K562 (cell line): ENCODE results near the gene TRANK1. TPM values are rescaled to one million over a fixed set of nuclear protein-coding genes. Genes with fewer than 3 reads are reported as not detected.

Source experiments
- ATAC-seq: fragments of 200-7000 bp; cut with Tn5 transposase; 3 replicates; pipeline ENCODE4 v1.9.1; 2020; ENCODE audit warnings: moderate library complexity
- BruUV-seq: library from RNA; stranded (reverse); fragments of 400-500 nt; replicated peaks from 2 replicates; lab custom pipeline; 2021; lab: Mats Ljungman, UMichigan
- CTCF ChIA-PET: fragments of 300-600 bp; formaldehyde crosslinking; extraction: SDS; loops from one replicate; lab custom pipeline; 2021; ENCODE audit warnings: low intra/inter-chr PET ratio; lab: Yijun Ruan, JAX
- POLR2A ChIA-PET: fragments of 300-600, 350-650 bp; sonication (Branson Sonifier 250); formaldehyde crosslinking; extraction: SDS; loops from one replicate; lab custom pipeline; 2021; ENCODE audit warnings: antibody characterized with exemption, inconsistent platforms; lab: Yijun Ruan, JAX
- DNase-seq, 4 experiments: peaks; one replicate each; pipeline versions ENCODE4 v3.0.0 to v3.0.0-alpha.2; 2011 to 2018; ENCODE audit warnings: low spot score in 3 of 4, mixed read lengths in 3 of 4; ENCODE audit errors: extremely low read depth in 1 of 4
- FAIRE-seq: peaks from 2 replicates; lab custom pipeline; 2011; peaks lifted over from hg19 to GRCh38; lab: Jason Lieb, UNC
- H2AFZ ChIP-seq: 2 replicates; pipeline ENCODE4 v1.6.0; 2011; ENCODE audit warnings: low read depth, low read length, control low read depth, inconsistent platforms
- H3K27ac ChIP-seq: fragments of 200-600 bp; 3 replicates; pipeline ENCODE4 v1.8.0; 2011; ENCODE audit warnings: low read depth, mild to moderate bottlenecking, control low read depth, inconsistent platforms, low read length, moderate library complexity, mixed read lengths; ENCODE audit errors: extremely low read depth
- H3K27me3 ChIP-seq, 2 experiments: fragments of 300-600 bp in 1 of 2; 2 replicates in 1 of 2; 3 replicates in 1 of 2; pipeline versions ENCODE4 v1.6.0 to v1.8.0; 2011; ENCODE audit warnings: inconsistent platforms in 2 of 2, low read length in 2 of 2, mild to moderate bottlenecking in 1 of 2, mixed read lengths in 1 of 2, moderate library complexity in 1 of 2; ENCODE audit not compliant: control insufficient read depth in 2 of 2, insufficient read depth in 2 of 2
- H3K36me3 ChIP-seq: fragments of 300-600 bp; 3 replicates; pipeline ENCODE4 v1.8.0; 2011; ENCODE audit warnings: mild to moderate bottlenecking, low read length, inconsistent platforms; ENCODE audit not compliant: control insufficient read depth, insufficient read depth
- H3K4me1 ChIP-seq, 2 experiments: fragments of 200-600 bp in 1 of 2; replicated peaks in 1 of 2; 2 replicates in 1 of 2; 3 replicates in 1 of 2; pipeline versions ENCODE4 v1.5.1 to v1.8.0; 2011; ENCODE audit warnings: inconsistent platforms in 2 of 2, low read length in 2 of 2, mild to moderate bottlenecking in 1 of 2, mixed read lengths in 1 of 2, moderate library complexity in 1 of 2; ENCODE audit not compliant: control insufficient read depth in 2 of 2, insufficient read depth in 2 of 2
- H3K4me2 ChIP-seq: 2 replicates; pipeline ENCODE4 v1.6.1; 2011; ENCODE audit warnings: low read length, control low read depth, inconsistent platforms, mixed read lengths; ENCODE audit not compliant: insufficient read depth
- H3K4me3 ChIP-seq: fragments of 200-600 bp; sonication (generic), shearing (Covaris generic); 2 replicates; pipeline ENCODE4 v1.5.1; 2016; ENCODE audit warnings: control low read depth, inconsistent platforms
- H3K79me2 ChIP-seq: fragments of 200-600 bp; 3 replicates; pipeline ENCODE4 v1.8.0; 2011; ENCODE audit warnings: low read length, inconsistent platforms; ENCODE audit not compliant: control insufficient read depth, insufficient read depth
- H3K9ac ChIP-seq, 2 experiments: 2 replicates each; pipeline versions ENCODE4 v1.6.0 to v1.6.1; 2011; ENCODE audit warnings: low read depth in 2 of 2, low read length in 2 of 2, control low read depth in 1 of 2, inconsistent platforms in 1 of 2, mild to moderate bottlenecking in 1 of 2, mixed read lengths in 1 of 2; ENCODE audit not compliant: insufficient read depth in 1 of 2
- H3K9me1 ChIP-seq: one replicate; pipeline ENCODE4 v1.6.0; 2011; ENCODE audit warnings: inconsistent platforms, mild to moderate bottlenecking, low read length, moderate library complexity; ENCODE audit not compliant: control insufficient read depth, insufficient read depth
- H3K9me3 ChIP-seq: replicated peaks from 2 replicates; pipeline ENCODE4 v1.5.1; 2011; ENCODE audit warnings: low read depth, low read length, inconsistent platforms; ENCODE audit not compliant: control insufficient read depth, insufficient read depth
- H4K20me1 ChIP-seq: replicated peaks from 2 replicates; pipeline ENCODE4 v1.6.1; 2011; ENCODE audit warnings: low read length, inconsistent platforms, mixed read lengths; ENCODE audit not compliant: control insufficient read depth, insufficient read depth
- CHD4 ChIP-seq: fragments of 200-600 bp; sonication (generic); IDR thresholded peaks from 3 replicates; pipeline ENCODE4 v1.6.1; 2012; ENCODE audit warnings: low read depth, mild to moderate bottlenecking, mixed read lengths, low read length, inconsistent platforms; ENCODE audit not compliant: insufficient read depth, insufficient replicate concordance, poor library complexity, severe bottlenecking
- EP400 ChIP-seq: fragments of 450-650 bp; IDR thresholded peaks from 2 replicates; pipeline ENCODE4 v1.6.1; 2017; ENCODE audit warnings: antibody characterized with exemption, mild to moderate bottlenecking, moderate library complexity
- GABPB2 ChIP-seq: fragments of 250-450 bp; sonication (Bioruptor Pico); conservative IDR thresholded peaks from 2 replicates; pipeline ENCODE4 v1.5.1; 2021; ENCODE audit warnings: mild to moderate bottlenecking
- GATAD2A ChIP-seq: fragments of 450-650 bp; IDR thresholded peaks from 2 replicates; pipeline ENCODE4 v1.6.1; 2017
- MCM7 ChIP-seq, 2 experiments: fragments of 450-650 bp; IDR thresholded peaks; 2 replicates each; pipeline ENCODE4 v1.6.1; 2016 to 2018
- SAFB ChIP-seq: fragments of 200-400 bp; formaldehyde crosslinking; IDR thresholded peaks from 2 replicates; pipeline ENCODE4 v1.6.1; 2017; ENCODE audit warnings: low read depth, low read length, borderline replicate concordance
- ZBTB17 ChIP-seq: fragments of 450-650 bp; formaldehyde crosslinking; IDR thresholded peaks from 2 replicates; pipeline ENCODE4 v1.4.0; 2020; ENCODE audit warnings: mild to moderate bottlenecking
- ZNF23 ChIP-seq: fragments of 250-450 bp; sonication (Bioruptor Pico); IDR thresholded peaks from 2 replicates; pipeline ENCODE4 v1.4.0; 2020; ENCODE audit warnings: mild to moderate bottlenecking
- ZNF354B ChIP-seq: fragments of 250-450 bp; sonication (Bioruptor Pico); IDR thresholded peaks from 2 replicates; pipeline ENCODE4 v1.4.0; 2020
- ZNF699 ChIP-seq: fragments of 250-450 bp; sonication (Bioruptor Pico); IDR thresholded peaks from 2 replicates; pipeline ENCODE4 v1.8.0; 2021; ENCODE audit warnings: mild to moderate bottlenecking, moderate library complexity; ENCODE audit not compliant: insufficient replicate concordance
- WGBS: fragments of 100-300 bp; shearing (Covaris generic); methylation state at CpG from one replicate; pipeline ENCODE4 v1.1.6; 2016; ENCODE audit warnings: low coverage, mixed read lengths; ENCODE audit not compliant: insufficient coverage; ENCODE audit errors: missing lambda C conversion rate; 5-methylcytosine and 5-hydroxymethylcytosine counted together
- in situ Hi-C: fragments of 300-500 bp; cut with MboI; formaldehyde crosslinking; loops from 4 replicates; pipeline ENCODE4 v1.15.0; 2018; ENCODE audit warnings: inconsistent platforms, mixed read lengths
- intact Hi-C: fragments of 100-400 bp; cut with micrococcal nuclease; formaldehyde crosslinking; loops from 2 replicates; pipeline ENCODE4 v1.14.2; 2022
- polyA plus RNA-seq, 8 experiments: library from polyadenylated mRNA; depleted of rRNA in 4 of 8; stranded (reverse) in 5 of 8; unstranded in 3 of 8; fragments of >200 nt; fragmentation: Nextera tagmentation in 2 of 8; fragmentation: Illumina TruSeq in 1 of 8; extraction: Ambion mirVana in 2 of 8; extraction: Trizol in 1 of 8; gene quantifications; 2 replicates each; pipeline versions ENCODE4 v1.2.1 to v1.2.3, GENCODE V29; 2011 to 2014; ENCODE audit warnings: inconsistent platforms in 1 of 8, missing spikeins in 1 of 8
- total RNA-seq, 7 experiments: library from RNA; depleted of rRNA in 6 of 7; stranded (reverse); fragments of >200 nt in 6 of 7; fragmentation: Illumina TruSeq in 2 of 7; extraction: Trizol in 2 of 7; gene quantifications; 2 replicates each; pipeline versions ENCODE4 v1.2.1 to v1.2.3, GENCODE V29; 2011 to 2021; ENCODE audit warnings: low replicate concordance in 1 of 7
- TF ChIP-seq, protein P1 (sequence below): sonication (generic); formaldehyde crosslinking; IDR thresholded peaks from 2 replicates; pipeline ENCODE4 v1.8.1; 2022; ENCODE audit warnings: missing genetic modification reagents
- TF ChIP-seq, protein P2 (sequence below): fragments of 450-650 bp; formaldehyde crosslinking; IDR thresholded peaks from 2 replicates; pipeline ENCODE4 v1.4.0; 2022; ENCODE audit warnings: missing genetic modification characterization
- TF ChIP-seq, protein P3 (sequence below): fragments of 450-650 bp; formaldehyde crosslinking; conservative IDR thresholded peaks from 2 replicates; pipeline ENCODE4 v1.4.0; 2022; ENCODE audit warnings: mild to moderate bottlenecking, missing genetic modification characterization

The TRANK1 gene
- total and polyA plus RNA-seq, 9 of the 15 experiments (the other 6 are each of a cell fraction or from before 2014, with no cell fraction given): 0.41 to 5.3 (median 2.1) TPM

DNA sequence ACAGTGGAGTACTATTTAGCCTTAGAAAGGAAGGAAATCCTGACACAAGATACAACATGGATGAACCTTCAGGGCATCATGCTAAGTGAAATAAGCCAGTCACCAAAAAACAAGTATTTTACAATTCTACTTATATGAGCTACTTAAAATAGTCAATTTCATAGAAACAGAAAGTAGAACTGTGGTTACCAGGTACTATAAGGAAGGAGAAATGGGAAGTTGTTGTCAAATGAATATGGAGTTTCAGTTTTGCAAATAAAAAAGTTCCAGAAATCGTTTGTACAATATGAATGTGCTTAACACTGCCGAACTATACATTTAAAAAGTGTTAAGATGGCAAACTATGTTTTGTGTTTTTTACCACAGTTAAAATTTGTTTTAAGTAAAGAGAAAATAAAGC lies 26.8 kb downstream of the TRANK1 start:
- no peak for FAIRE-seq
- no peak overlapping the region for H3K4me2 ChIP-seq

DNA sequence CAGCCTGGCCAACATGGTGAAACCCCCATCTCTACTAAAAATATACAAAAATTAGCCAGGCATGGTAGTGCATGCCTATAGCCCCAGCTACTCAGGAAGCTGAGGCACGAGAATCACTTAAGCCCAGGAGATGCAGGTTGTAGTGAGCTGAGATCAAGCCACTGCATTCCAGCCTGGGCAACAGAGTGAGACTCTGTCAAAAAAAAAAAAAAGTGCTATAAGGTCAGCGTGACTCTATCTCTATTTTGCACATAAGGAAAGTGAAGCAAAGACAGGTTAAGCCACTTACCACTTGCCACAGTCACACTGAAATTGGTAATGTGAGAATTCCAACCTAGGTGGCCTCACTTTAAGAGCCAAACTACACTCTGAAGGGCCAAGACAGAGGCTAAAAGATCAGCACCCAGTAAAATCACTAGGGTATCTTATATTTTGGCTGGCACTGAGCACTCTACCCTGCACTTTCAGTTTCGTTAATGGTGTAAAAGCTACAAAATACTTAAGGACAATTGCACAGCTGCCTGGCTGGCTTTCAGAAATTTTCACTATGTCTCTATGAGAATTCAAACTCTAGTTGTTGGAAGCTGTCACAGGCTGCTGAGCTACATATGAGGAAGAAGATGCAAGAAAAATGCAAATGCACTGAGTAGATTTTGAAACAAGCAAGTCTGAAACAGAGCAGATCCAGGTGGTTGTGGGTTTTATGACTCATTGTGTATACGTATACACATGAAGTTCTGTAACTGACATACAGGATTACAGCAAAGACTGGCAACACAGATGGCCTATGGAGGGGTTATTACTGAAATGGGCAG lies 32.7 kb downstream of the TRANK1 start:
- DNase-seq: peak in 2 of 4 experiments; percentile 57 to 59
- ATAC-seq: peak; percentile 65
- TF ChIP-seq, protein P1, sequence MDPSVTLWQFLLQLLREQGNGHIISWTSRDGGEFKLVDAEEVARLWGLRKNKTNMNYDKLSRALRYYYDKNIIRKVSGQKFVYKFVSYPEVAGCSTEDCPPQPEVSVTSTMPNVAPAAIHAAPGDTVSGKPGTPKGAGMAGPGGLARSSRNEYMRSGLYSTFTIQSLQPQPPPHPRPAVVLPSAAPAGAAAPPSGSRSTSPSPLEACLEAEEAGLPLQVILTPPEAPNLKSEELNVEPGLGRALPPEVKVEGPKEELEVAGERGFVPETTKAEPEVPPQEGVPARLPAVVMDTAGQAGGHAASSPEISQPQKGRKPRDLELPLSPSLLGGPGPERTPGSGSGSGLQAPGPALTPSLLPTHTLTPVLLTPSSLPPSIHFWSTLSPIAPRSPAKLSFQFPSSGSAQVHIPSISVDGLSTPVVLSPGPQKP (CRISPR knock-in tag): no peak
- TF ChIP-seq SAFB (no peak), GATAD2A (no peak; the same call in 1 of the 2 replicates), MCM7 (IDR thresholded peaks at IDR 0.05) (no peak), ZBTB17 (CRISPR knock-in tag) (no peak), EP400 (no peak), ZNF354B (CRISPR knock-in tag) (no peak), ZNF23 (no peak), GABPB2 (CRISPR knock-in tag) (no peak)
- TF ChIP-seq, protein P2, sequence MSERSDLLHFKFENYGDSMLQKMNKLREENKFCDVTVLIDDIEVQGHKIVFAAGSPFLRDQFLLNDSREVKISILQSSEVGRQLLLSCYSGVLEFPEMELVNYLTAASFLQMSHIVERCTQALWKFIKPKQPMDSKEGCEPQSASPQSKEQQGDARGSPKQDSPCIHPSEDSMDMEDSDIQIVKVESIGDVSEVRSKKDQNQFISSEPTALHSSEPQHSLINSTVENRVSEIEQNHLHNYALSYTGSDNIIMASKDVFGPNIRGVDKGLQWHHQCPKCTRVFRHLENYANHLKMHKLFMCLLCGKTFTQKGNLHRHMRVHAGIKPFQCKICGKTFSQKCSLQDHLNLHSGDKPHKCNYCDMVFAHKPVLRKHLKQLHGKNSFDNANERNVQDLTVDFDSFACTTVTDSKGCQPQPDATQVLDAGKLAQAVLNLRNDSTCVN: no peak
- TF ChIP-seq, protein P3, sequence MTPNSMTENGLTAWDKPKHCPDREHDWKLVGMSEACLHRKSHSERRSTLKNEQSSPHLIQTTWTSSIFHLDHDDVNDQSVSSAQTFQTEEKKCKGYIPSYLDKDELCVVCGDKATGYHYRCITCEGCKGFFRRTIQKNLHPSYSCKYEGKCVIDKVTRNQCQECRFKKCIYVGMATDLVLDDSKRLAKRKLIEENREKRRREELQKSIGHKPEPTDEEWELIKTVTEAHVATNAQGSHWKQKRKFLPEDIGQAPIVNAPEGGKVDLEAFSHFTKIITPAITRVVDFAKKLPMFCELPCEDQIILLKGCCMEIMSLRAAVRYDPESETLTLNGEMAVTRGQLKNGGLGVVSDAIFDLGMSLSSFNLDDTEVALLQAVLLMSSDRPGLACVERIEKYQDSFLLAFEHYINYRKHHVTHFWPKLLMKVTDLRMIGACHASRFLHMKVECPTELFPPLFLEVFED (CRISPR knock-in tag): no peak

More for the DNA sequence above, 26.8 kb downstream of the TRANK1 start:
- Histone ChIP-seq H3K9ac (no peak overlapping the region), H3K36me3 (no peaks in the 10 kb centered on the region), H3K4me1 (peaks cover 5 to 11% of the 10 kb centered on the region in 2 experiments), H3K9me1 (no peaks in the 10 kb centered on the region), H2AFZ (peak overlapping the region; percentile 25), H4K20me1 (no peaks in the 10 kb centered on the region), H3K4me3 (no peak overlapping the region), H3K9me3 (peaks cover 21% of the 10 kb centered on the region), H3K27ac (no peak overlapping the region), H3K27me3 (no peaks in the 10 kb centered on the region), H3K79me2 (no peaks in the 10 kb centered on the region)
- no TSS peak for BruUV-seq
- ATAC-seq (no peak), DNase-seq (no peak)
- 26% methylated on average over 2 of the region's 2 CpGs for WGBS
- POLR2A ChIA-PET: no interaction called here
- in situ Hi-C loops: no loop called here
- TF ChIP-seq ZNF699 (CRISPR knock-in tag): no peak
- no peak for TF ChIP-seq CHD4
- intact Hi-C loops: no loop called here
- CTCF ChIA-PET: no interaction called here

More for the DNA sequence above, 32.7 kb downstream of the TRANK1 start:
- Histone ChIP-seq H3K4me2 (peak overlapping the region; percentile 62), H3K27me3 (no peaks in the 10 kb centered on the region), H3K27ac (peak overlapping the region; percentile 49), H3K36me3 (no peaks in the 10 kb centered on the region), H3K9ac (peak overlapping the region in 1 of 2 experiments; percentile 54; a peak in 2 of 4 replicates), H4K20me1 (no peaks in the 10 kb centered on the region), H2AFZ (peak overlapping the region; percentile 80), H3K4me3 (no peak overlapping the region), H3K9me3 (no peaks in the 10 kb centered on the region), H3K79me2 (no peaks in the 10 kb centered on the region), H3K9me1 (no peaks in the 10 kb centered on the region), H3K4me1 (peaks cover 20 to 26% of the 10 kb centered on the region in 2 experiments)
- intact Hi-C loops (loop anchor here (2.0 kb wide), 1 partner anchor 81 kb away; the partner anchor contains the start of genes EPM2AIP1 and MLH1), in situ Hi-C loops (no loop called here)
- POLR2A ChIA-PET: interaction anchor here (1.0 to 1.5 kb wide), 2 partner anchors 42 to 77 kb away, joined by 3 to 5 read pairs; no protein-coding TSS in a partner anchor
- CTCF ChIA-PET: no interaction called here
- no TSS peak for BruUV-seq
- FAIRE-seq: no peak
- 15% methylated on average over 4 of the region's 4 CpGs for WGBS
